Activated CD4-positive, alpha-beta T cell treated with anti-CD3 and anti-CD28 coated beads, Interleukin-2, amount 50 U/mL, for 24 hours (primary cell): Measurements from ENCODE around the gene FKBP1A.

Experiments used
- DNase-seq, 2 donors: peaks; one replicate each; pipeline ENCODE4 v3.0.0-alpha.2; 2020; ENCODE audit warnings: low read depth in 1 of 2, low spot score in 1 of 2

The FKBP1A gene

DNA sequence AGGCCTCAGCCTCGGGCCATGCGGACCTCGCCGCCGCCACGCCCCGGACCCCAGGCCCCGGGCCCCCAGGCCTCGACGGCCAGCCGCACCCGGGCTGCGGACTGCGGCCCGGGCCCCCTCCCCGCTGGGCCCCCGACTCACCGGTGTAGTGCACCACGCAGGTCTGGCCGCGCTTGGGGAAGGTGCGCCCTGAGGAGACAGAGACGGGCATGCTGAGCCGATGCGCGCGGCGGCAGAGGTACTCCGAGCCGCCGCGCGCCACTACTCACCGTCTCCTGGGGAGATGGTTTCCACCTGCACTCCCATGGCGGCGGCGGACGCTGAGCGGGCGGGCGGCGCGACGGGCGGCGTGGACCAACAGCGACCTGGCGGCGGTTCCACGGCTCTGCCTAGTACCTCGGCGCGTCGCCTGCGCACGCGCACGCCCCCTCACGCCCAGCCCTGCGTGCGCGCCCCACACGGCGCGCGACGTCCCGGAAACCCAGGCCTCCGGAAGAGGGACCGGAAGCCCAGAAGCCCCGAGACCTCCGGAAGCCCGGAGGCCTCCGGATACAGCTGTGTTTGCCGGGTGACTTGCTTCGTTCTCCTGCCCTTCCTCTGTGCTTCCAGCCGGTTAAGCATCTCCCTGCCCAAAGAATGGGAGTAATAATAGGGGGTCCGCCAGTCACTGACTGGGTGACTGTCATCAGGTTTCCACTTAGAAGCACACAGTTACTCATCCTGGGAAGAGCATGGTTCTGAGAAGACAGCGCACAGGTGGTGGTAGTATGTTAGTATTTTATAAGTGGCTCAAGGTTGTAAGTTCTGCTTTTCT is at the start of gene FKBP1A:
Gene FKBP1A (minus strand): TSS at position 362 of the 814 bp plus-strand sequence. CDS start 56 bp downstream, at position 306.
- DNase-seq, result peak; percentile 82 to 83

GRCh38 chr20:1442304-1442703 is 49.5 kb upstream of the FKBP1A start:
- no peak for DNase-seq

GRCh38 chr20:1441133-1441532 is 48.3 kb upstream of the FKBP1A start:
- no peak for DNase-seq

- no peak for DNase-seq
These were observed 47.2 kb upstream of the FKBP1A start for GRCh38 chr20:1440024-1440423.

DNA sequence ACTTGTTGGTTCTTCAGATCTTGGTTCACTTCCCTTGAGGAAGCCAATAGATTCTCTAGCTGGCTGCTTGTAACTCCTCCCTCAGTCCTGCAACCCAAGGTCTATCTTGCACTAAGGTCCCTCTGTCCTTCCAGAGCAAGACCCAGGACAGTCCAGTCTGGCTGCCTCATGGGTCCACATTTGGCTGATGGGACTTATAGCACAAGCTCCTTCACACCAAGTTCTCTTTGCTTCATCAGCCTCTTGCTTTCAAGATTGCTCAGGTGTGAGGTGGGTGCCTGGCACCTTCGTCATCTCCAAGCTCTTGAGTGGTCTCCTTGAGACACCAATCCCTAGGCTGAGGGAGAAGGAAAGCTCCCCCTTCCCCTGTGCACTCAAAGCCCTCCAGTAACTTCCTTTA is 45.5 kb upstream of the FKBP1A start:
- DNase-seq, result no peak

DNA sequence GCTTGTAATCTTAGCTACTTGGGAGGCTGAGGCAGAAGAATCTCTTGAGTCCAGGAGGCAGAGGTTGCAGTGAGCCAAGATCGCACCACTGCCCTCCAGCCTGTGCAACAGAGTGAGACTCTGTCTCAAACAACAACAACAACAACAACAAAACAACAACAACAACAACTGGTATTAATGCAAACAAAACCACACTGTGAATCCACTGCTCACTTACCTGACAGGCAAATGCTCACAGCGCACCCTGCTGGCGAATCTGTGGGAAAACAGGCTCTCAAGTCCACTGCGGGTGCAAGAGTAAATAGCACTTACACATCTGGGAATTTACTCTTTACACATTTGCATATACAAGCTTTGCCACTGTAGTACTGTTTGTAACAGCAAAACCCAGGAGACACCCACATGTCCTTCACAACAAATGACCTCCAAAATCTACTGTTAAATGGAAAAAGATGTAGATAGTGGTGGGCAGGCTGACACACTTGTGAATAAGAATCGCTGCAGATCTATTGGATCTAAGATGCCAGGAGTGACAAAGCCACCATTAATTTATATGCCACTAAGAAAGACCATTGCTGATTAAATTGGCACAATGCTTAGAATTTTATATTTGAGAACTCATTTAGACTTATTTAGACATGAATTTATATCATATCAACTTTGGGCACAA is 44.5 kb upstream of the FKBP1A start:
- DNase-seq, result peak; percentile 62 to 75

DNA sequence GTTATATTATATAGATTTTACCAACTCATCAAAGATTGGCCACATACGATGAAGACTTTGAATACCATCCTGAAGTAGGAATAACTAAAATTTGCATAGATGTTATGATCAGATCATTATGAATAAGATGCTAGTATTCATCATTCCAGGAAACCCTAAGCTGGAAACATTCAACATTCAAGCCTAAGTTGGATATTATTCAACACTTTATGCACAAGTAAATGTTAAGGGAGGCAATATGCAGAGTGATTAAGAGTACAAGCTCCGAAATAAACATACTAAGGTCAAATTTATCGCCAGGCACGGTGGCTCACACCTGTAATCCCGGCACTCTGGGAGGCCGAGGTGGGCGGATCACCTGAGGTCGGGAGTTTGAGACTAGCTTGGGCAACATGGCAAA is 43.4 kb upstream of the FKBP1A start:
- DNase-seq, result no peak

DNA sequence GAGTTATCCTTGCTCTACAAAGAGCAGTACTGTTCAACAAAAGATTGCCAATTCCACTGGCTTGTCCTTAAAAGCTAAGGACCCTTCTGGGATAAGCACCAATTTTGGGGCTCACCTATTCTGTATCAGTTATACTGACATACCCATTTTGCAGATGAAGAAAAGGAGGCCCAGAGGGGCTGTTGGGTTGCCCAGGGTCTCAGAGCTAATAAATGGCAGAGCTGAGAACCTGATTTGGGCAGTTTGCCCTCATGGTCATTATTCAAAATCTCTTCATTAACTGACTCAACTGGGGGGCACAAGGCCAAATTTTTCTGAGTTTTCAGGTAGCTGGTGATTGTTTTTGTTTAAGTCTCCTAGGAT is 42.5 kb upstream of the FKBP1A start:
- DNase-seq, result no peak

GRCh38 chr20:1434571-1435336 is 41.9 kb upstream of the FKBP1A start:
- peak in 1 of 2 donors; percentile 42 for DNase-seq

DNA sequence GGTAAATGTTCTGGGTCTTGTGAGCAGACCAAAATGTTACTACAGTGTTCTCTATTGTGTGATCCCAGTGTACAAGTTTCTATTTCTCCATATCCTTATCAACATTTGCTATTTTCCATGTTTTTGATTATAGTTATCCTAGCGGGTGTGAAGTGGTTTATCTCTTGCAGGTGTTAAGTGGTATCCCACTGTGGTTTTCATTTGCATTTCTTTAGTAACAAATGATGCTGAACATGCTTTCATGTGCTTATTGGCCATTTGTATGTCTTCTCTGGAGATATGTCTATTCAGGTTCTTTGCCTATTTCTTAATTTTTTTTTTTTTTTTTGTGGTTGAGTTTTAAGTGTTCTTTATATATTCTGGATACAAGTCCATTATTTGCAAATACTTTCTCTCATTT is 38.3 kb upstream of the FKBP1A start:
- DNase-seq, result no peak

DNA sequence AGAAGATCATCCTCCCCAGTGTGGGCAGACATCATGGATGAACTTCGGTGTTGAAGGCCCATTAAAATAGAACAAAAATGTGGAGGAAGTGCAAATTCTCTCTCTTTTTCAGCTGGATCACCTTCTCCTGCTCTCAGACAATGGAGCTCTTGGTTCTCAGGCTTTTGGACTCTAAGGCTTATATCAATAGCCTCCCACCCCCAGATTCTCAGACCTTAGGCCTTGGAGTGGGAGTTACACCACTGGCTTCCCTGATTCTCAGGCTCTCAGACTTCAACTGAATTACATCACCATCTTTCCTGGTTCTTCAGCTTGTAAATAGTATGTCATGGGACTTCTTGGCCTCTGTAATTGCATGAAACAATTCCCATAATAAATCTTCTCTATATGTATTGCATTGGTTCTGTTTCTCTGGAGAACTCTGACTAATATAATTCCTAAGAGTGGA is 37.2 kb upstream of the FKBP1A start:
- DNase-seq, result no peak

GRCh38 chr20:1429143-1429728 is 36.4 kb upstream of the FKBP1A start:
- DNase-seq, result no peak

- DNase-seq, result no peak
These were observed 34.7 kb upstream of the FKBP1A start for GRCh38 chr20:1427457-1428054.

DNA sequence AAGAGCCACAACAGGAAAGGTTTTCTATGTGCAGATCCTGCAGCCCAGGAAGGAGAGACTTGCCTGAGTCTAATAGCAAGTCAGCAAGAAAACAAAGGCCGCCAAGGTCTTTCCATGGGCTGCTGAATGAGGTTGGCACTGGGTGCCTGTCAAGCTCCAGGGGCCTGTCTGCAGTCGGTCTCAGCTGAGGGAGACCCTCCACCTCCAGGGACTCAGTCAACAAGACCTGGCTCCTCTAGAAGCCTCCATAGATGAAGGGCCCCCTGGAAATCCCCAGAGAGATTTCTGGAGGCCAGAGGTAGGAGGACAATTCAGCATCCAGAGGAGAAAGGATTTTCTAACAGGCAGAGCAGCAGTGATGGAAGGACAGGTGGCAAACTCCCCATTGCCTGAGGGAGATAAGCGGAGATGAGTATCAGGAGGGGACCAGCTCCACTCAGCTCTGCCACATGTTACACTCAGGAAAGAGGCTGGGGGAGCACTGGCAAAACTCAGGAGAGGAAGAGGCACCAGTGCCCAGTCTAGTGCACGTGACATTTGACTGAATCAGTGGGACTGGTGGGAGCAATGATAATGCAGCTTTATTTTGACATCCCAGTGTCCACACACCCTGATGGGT is 33.5 kb upstream of the FKBP1A start:
- no peak for DNase-seq

GRCh38 chr20:1424336-1424735 is 31.5 kb upstream of the FKBP1A start:
- DNase-seq, result no peak

- DNase-seq, result no peak
These were observed 30.8 kb upstream of the FKBP1A start for GRCh38 chr20:1423625-1424106.

DNA sequence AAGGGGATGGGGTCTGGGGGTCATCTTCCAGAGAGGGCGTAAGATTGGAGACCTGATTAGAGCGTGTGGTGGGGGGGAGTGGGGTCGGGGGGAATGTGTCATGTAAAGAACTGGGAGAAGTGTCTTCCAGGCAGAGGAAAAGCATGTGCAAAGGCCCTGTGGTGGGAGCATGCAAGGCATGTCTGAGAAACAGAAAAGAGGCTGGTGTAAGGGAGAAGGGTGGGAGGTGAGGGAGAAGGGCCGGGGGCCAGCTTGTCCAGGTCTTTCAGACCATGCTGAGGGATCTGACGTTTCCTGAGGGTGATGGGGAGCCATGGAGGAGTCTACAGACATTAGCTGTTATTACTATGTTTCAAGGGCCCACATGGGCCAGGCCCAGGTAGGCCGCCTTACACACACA is 30.4 kb upstream of the FKBP1A start:
- no peak for DNase-seq

- no peak for DNase-seq
These were observed 29.9 kb upstream of the FKBP1A start for GRCh38 chr20:1422753-1423152.

GRCh38 chr20:1420066-1420465 is 27.2 kb upstream of the FKBP1A start:
- DNase-seq, result no peak

GRCh38 chr20:1418350-1418749 is 25.5 kb upstream of the FKBP1A start:
- DNase-seq, result no peak
